ENCODE measurements around the gene FBP2. TPM values are rescaled to one million over a fixed set of nuclear protein-coding genes. Genes with fewer than 3 reads are reported as not detected.

FBP2 gene
- total and polyA plus RNA-seq, 10 of the 15 experiments (the other 5 are each of a cell fraction or from before 2014, with no cell fraction given), result 0.07 to 1.1 (median 0.12) TPM; not detected in 6

DNA sequence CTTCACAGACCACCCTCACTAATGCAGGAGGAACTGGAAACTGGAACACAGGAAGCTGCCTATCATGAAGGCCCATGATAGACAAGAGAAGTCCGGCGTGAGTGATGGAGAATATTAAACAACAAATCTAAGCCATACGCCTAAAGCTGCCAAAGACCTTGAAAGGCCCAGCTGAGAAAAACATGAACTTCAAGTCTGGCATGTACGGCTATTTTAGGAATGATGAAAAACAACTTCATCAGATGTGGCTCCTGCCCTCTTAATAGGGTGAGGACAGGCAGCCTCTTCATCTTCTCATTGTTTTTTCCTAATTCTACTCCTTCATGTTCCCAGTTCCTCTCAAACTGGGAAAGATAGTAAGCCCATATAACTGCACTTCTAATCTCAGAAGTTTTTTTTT, 25.4 kb upstream of the FBP2 start (continued):
- no peak for TF ChIP-seq JUNB (IDR thresholded peaks at IDR 0.05)

- ChIA-PET CTCF (no interaction called here), POLR2A (no interaction called here), SMC1A (ENCODE audit: uncharacterized antibody, unreplicated experiment) (no interaction called here), RAD21 (ENCODE audit: unreplicated experiment) (no interaction called here)
- WGBS (ENCODE audit: insufficient coverage, insufficient replicate concordance, low lambda C conversion rate, missing lambda C conversion rate), result 46% methylated on average over 3 of the region's 3 CpGs
- Histone ChIP-seq H4K20me1 (ENCODE audit: control insufficient read depth, insufficient read depth) (no peaks in the 10 kb centered on the region), H3K36me3 (ENCODE audit: control insufficient read depth in 2 of 2, insufficient read depth in 2 of 2, low read length in 1 of 2) (no peaks in the 10 kb centered on the region), H3K4me2 (ENCODE audit: control insufficient read depth, insufficient read depth) (no peak overlapping the region), H3K9ac (ENCODE audit: control insufficient read depth, insufficient read depth, low read length) (no peak overlapping the region), H3K4me1 (ENCODE audit: control insufficient read depth, insufficient read depth, low read length) (no peaks in the 10 kb centered on the region), H3K27me3 (replicated peaks in 1 of 2; ENCODE audit: control insufficient read depth in 2 of 2, insufficient read depth in 2 of 2, low read length in 1 of 2) (no peaks in the 10 kb centered on the region), H3K9me3 (replicated peaks; ENCODE audit: control insufficient read depth, insufficient read depth, low read length) (no peaks in the 10 kb centered on the region), H3K27ac (ENCODE audit: control insufficient read depth, insufficient read depth) (no peak overlapping the region), H3K79me2 (ENCODE audit: control insufficient read depth, insufficient read depth, low read length) (no peaks in the 10 kb centered on the region), H2AFZ (ENCODE audit: control insufficient read depth, low read depth, low read length) (no peak overlapping the region), H3K4me3 (no peak overlapping the region)
- DNase-seq (ENCODE audit: low read depth, low spot score) (no peak), FAIRE-seq (no peak), ATAC-seq (no peak)
- intact Hi-C loops (cut with micrococcal nuclease; ENCODE audit: unreplicated experiment) (no loop called here), in situ Hi-C loops (cut with MboI) (no loop called here)
- BruUV-seq (replicated peaks), result no TSS peak
- TF ChIP-seq RAD21 (IDR thresholded peaks at IDR 0.05; ENCODE audit: insufficient read depth, low read depth, low read length) (0 out of 2 replicates have a peak, but pooled peaks have one; percentile 8), KDM1A (IDR thresholded peaks at IDR 0.05; ENCODE audit: borderline replicate concordance) (no peak), CREM (IDR thresholded peaks at IDR 0.05; ENCODE audit: low read depth) (no peak), CEBPB (IDR thresholded peaks at IDR 0.05; ENCODE audit: borderline replicate concordance in 1 of 2, low read depth in 2 of 2, low read length in 2 of 2) (no peak), KLF5 (IDR thresholded peaks at IDR 0.05; ENCODE audit: partially characterized antibody) (no peak), EED (IDR thresholded peaks at IDR 0.05; ENCODE audit: low read depth) (no peak), CTCF (IDR thresholded peaks at IDR 0.05 in 2 of 3, conservative IDR thresholded peaks at IDR 0.05 in 1 of 3; ENCODE audit: control insufficient read depth in 2 of 3, extremely low read depth in 1 of 3, insufficient read depth in 1 of 3, low read depth in 3 of 3, low read length in 3 of 3) (0 out of 6 replicates have a peak, but pooled peaks of 1 of the 3 experiments have one; percentile 11), IRF4 (IDR thresholded peaks at IDR 0.05; ENCODE audit: low read depth, low read length) (no peak), YBX1 (IDR thresholded peaks at IDR 0.05) (no peak)
Observed at GRCh38 chr9:94613003-94613402, 19.4 kb upstream of the FBP2 start.
